Kidney (tissue), 14 donors: ENCODE data around the gene CFAP20DC. TPM values are rescaled to one million over a fixed set of nuclear protein-coding genes. Genes with fewer than 3 reads are reported as not detected.

Experiments
- DNase-seq, 5 donors: peaks; one replicate each; pipeline ENCODE4 v3.0.0-alpha.2; 2013 to 2020
- FAIRE-seq: peaks from 2 replicates; lab custom pipeline; 2012; peaks lifted over from hg19 to GRCh38; lab: Jason Lieb, UNC
- H3K27ac ChIP-seq, 2 donors: one replicate each; pipeline ENCODE4 v1.7.0; 2013; ENCODE audit warnings: low read depth in 2 of 2, low read length in 2 of 2, inconsistent platforms in 1 of 2
- H3K27me3 ChIP-seq: one replicate; pipeline ENCODE4 v1.7.1; 2013; ENCODE audit warnings: low read length, inconsistent platforms; ENCODE audit not compliant: control insufficient read depth, insufficient read depth
- H3K36me3 ChIP-seq, 3 donors: one replicate each; pipeline versions ENCODE4 v1.7.0 to v1.7.1; 2013; ENCODE audit warnings: low read length in 3 of 3, control low read depth in 1 of 3, inconsistent platforms in 1 of 3; ENCODE audit not compliant: insufficient read depth in 3 of 3, control insufficient read depth in 2 of 3
- H3K4me1 ChIP-seq, 3 donors: one replicate each; pipeline versions ENCODE4 v1.7.0 to v1.7.1; 2013; ENCODE audit warnings: low read length in 3 of 3, inconsistent platforms in 1 of 3, low read depth in 1 of 3; ENCODE audit not compliant: control insufficient read depth in 2 of 3, insufficient read depth in 2 of 3
- H3K4me3 ChIP-seq, 3 donors: one replicate each; pipeline versions ENCODE4 v1.7.0 to v1.8.1; 2013; ENCODE audit warnings: low read length in 3 of 3, control low read depth in 1 of 3, inconsistent platforms in 1 of 3
- H3K9ac ChIP-seq, 3 donors: one replicate each; pipeline versions ENCODE4 v1.7.0 to v1.7.1; 2013; ENCODE audit warnings: low read length in 3 of 3, control low read depth in 1 of 3, inconsistent platforms in 1 of 3
- H3K9me3 ChIP-seq, 3 donors: one replicate each; pipeline versions ENCODE4 v1.7.0 to v1.7.1; 2013; ENCODE audit warnings: low read length in 3 of 3, control low read depth in 1 of 3, inconsistent platforms in 1 of 3; ENCODE audit not compliant: control insufficient read depth in 2 of 3, insufficient read depth in 1 of 3
- intact Hi-C: fragments of 100-400 bp; cut with DNase I; formaldehyde crosslinking; loops from one replicate; pipeline ENCODE4 v1.11.1; 2022
- polyA plus RNA-seq: library from polyadenylated mRNA; stranded (reverse); fragments of 350-450 nt; fragmentation: Illumina TruSeq; extraction: RNeasy Lipid Tissue Mini Kit (QIAGEN cat#74804); gene quantifications from one replicate; pipeline ENCODE4 v1.2.3, GENCODE V29; 2014; ENCODE audit warnings: low read depth, low replicate concordance; ENCODE audit not compliant: insufficient read depth
- total RNA-seq: library from RNA; stranded (reverse); fragmentation: NEBNext Ultra II Directional; extraction: Animal tissue kit (Norgen Biotek cat#: 25700); gene quantifications from one replicate; pipeline ENCODE4 v1.2.1, GENCODE V29; 2021
- TF ChIP-seq, protein P1 (sequence below): IDR thresholded peaks from 3 replicates; pipeline ENCODE4 v1.5.1; 2012; ENCODE audit warnings: mild to moderate bottlenecking, moderate library complexity, borderline replicate concordance; ENCODE audit not compliant: insufficient read depth; ENCODE audit errors: extremely low read depth
- donor health status: control.
- donor health status: control.
- donor health status: control.
- donor health status: control.
- donor health status: control.
- donor health status: DM: yes; HTN: yes; CAD: no.
- donor health status: Normal renal cell carcinoma (clear cell type).

The CFAP20DC gene
- total and polyA plus RNA-seq, 2 donors from 2014 or later: 0.73 to 3.2 TPM

DNA sequence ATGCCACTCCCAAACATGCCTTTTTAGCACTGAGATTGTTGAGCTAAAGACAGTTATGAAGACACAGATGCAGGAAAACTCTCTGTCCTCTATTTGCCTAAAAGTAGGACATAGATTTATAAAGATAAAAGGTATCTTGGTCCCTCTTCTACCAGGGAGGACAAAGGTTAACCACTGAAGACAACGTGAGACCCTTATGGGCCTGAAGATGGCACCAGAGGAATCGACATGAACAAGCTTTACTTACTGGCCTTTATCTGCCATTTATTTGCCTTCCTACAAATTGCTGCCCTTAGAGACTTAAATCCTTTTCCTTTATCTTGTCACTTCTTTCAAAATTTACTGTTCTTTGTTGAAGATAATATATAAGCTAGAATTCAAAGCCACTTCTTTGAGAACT, 273.6 kb downstream of the CFAP20DC start:
- TF ChIP-seq, protein P1, sequence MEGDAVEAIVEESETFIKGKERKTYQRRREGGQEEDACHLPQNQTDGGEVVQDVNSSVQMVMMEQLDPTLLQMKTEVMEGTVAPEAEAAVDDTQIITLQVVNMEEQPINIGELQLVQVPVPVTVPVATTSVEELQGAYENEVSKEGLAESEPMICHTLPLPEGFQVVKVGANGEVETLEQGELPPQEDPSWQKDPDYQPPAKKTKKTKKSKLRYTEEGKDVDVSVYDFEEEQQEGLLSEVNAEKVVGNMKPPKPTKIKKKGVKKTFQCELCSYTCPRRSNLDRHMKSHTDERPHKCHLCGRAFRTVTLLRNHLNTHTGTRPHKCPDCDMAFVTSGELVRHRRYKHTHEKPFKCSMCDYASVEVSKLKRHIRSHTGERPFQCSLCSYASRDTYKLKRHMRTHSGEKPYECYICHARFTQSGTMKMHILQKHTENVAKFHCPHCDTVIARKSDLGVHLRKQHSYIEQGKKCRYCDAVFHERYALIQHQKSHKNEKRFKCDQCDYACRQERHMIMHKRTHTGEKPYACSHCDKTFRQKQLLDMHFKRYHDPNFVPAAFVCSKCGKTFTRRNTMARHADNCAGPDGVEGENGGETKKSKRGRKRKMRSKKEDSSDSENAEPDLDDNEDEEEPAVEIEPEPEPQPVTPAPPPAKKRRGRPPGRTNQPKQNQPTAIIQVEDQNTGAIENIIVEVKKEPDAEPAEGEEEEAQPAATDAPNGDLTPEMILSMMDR: no peak
- Histone ChIP-seq H3K27me3 (no peaks in the 10 kb centered on the region), H3K36me3 (no peaks in the 10 kb centered on the region), H3K9me3 (peaks cover 0 to 21% (median 6%) of the 10 kb centered on the region in 3 donors), H3K27ac (no peak overlapping the region), H3K4me1 (no peaks in the 10 kb centered on the region), H3K4me3 (no peak overlapping the region), H3K9ac (no peak overlapping the region)
- DNase-seq (no peak), FAIRE-seq (no peak)
- intact Hi-C loops: no loop called here

DNA sequence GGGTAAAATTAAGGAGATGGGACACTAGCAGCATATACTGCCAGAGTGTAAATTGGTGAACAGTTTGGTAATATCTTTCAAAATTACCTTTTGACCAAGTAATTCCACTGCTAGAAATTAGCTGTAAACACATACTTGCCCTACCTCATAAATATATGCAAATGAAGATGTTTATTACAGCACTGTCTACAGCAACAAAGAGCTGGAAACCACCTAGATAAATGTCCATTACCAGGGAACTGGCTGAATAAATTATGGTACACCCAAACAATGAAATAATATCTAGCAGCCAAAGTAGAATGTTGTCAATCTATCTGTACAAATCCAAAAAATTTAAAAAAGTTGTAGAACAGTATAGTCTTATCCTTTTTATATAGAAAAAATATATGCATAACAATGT, 277.4 kb downstream of the CFAP20DC start:
- H3K36me3 ChIP-seq: no peaks in the 10 kb centered on the region
- TF ChIP-seq, protein P1: no peak
- H3K4me3 ChIP-seq: no peak overlapping the region
- no peak for FAIRE-seq
- no peaks in the 10 kb centered on the region for H3K27me3 ChIP-seq
- H3K9ac ChIP-seq: no peak overlapping the region
- H3K27ac ChIP-seq: no peak overlapping the region
- H3K9me3 ChIP-seq: no peaks in the 10 kb centered on the region
- no peaks in the 10 kb centered on the region for H3K4me1 ChIP-seq
- DNase-seq: no peak
- intact Hi-C loops: no loop called here

DNA sequence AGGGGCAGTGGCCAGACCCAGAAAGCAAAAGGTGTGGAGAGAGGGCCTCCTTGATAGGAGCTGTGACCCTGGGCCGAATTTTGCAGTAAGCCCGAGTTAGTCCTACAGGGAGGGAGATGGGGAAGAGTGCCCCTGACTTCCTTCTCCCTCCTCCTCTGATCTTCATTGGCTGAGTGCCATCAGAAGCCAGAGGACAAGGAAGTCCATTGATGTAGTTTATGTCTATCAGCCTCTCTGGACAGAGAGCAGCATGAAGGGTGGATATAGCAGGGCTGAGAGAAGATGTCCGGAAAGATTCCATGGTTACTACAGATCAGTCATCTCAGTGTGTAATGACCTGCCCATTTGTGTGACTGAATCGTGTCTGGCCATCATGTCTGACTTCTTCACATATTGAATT, 280.8 kb downstream of the CFAP20DC start:
- Histone ChIP-seq H3K4me3 (no peak overlapping the region), H3K27ac (no peak overlapping the region), H3K9ac (no peak overlapping the region), H3K36me3 (no peaks in the 10 kb centered on the region), H3K27me3 (no peaks in the 10 kb centered on the region), H3K4me1 (no peaks in the 10 kb centered on the region), H3K9me3 (no peaks in the 10 kb centered on the region)
- TF ChIP-seq, protein P1: no peak
- DNase-seq (no peak), FAIRE-seq (no peak)
- intact Hi-C loops: no loop called here
